DOHH2 (cell line): Measurements from ENCODE around the gene MYOZ3.

Experiments used
- EZH2phosphoT487 ChIP-seq: fragments of 200-600 bp; sonication (generic); IDR thresholded peaks from 2 replicates; pipeline ENCODE4 v1.6.1; 2017; ENCODE audit warnings: borderline replicate concordance, mild to moderate bottlenecking, antibody characterized with exemption, low read length, moderate library complexity, mixed read lengths
- TF ChIP-seq, protein P1 (sequence below): fragments of 200-600 bp; sonication (generic); IDR thresholded peaks from one replicate; pipeline ENCODE4 v1.5.1; 2014; ENCODE audit warnings: antibody characterized with exemption, mild to moderate bottlenecking, low read depth, low read length; ENCODE audit not compliant: poor library complexity, severe bottlenecking

DNA sequence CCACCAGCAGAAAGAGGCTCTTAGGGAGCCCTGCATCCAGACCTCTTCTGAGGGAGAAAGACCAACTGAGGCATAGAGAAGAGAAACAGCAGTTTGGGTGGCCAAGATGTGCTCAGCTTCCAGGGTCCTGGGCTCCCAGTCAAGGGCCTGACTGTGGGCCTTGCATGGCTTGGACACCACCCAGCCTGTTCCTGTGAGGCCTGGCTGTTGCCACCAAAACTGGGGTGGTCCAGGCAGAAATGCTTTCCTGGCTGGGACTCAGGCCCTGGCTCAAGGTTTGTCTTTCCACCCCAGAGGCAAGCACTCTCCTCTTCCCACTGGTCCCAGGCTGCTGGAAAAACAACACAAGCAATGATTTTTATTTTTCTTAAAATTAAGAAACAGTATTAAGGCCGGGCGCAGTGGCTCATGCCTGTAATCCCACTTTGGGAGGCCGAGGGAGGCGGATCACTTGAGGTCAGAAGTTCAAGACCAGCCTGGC, 13.3 kb downstream of the MYOZ3 start:
- TF ChIP-seq, protein P1, sequence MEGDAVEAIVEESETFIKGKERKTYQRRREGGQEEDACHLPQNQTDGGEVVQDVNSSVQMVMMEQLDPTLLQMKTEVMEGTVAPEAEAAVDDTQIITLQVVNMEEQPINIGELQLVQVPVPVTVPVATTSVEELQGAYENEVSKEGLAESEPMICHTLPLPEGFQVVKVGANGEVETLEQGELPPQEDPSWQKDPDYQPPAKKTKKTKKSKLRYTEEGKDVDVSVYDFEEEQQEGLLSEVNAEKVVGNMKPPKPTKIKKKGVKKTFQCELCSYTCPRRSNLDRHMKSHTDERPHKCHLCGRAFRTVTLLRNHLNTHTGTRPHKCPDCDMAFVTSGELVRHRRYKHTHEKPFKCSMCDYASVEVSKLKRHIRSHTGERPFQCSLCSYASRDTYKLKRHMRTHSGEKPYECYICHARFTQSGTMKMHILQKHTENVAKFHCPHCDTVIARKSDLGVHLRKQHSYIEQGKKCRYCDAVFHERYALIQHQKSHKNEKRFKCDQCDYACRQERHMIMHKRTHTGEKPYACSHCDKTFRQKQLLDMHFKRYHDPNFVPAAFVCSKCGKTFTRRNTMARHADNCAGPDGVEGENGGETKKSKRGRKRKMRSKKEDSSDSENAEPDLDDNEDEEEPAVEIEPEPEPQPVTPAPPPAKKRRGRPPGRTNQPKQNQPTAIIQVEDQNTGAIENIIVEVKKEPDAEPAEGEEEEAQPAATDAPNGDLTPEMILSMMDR, result no peak
- TF ChIP-seq EZH2phosphoT487, result no peak
